Suppressor macrophage treated with lipopolysaccharide for 4 hours (primary cell): ENCODE results near the gene KRTAP5-7.
"Not testable (repeated sequence)": the region's sequence is repeated elsewhere in the genome, so short reads cannot be mapped to it uniquely, and the experiment has no call there.

Source experiments
- DNase-seq: peaks from one replicate; pipeline ENCODE4 v3.0.0-alpha.2; 2020

The KRTAP5-7 gene

GRCh38 chr11:71565263-71565662 is 38.2 kb downstream of the KRTAP5-7 start, which contains the start of gene KRTAP5-10:
Gene KRTAP5-10 (plus strand): TSS chr11:71565563. CDS start chr11:71565588, 25 bp downstream.
- no peak for DNase-seq

- no peak for DNase-seq
These were observed 39.1 kb downstream of the KRTAP5-7 start for GRCh38 chr11:71566081-71566620.

- DNase-seq, result not testable (repeated sequence)
These were observed 39.8 kb downstream of the KRTAP5-7 start for GRCh38 chr11:71566626-71567599.

GRCh38 chr11:71567633-71568032 is 40.6 kb downstream of the KRTAP5-7 start:
- not testable (repeated sequence) for DNase-seq

- no peak for DNase-seq
These were observed 41.8 kb downstream of the KRTAP5-7 start for GRCh38 chr11:71568704-71569349.

GRCh38 chr11:71571101-71571850 is 44.2 kb downstream of the KRTAP5-7 start:
- DNase-seq, result not testable (repeated sequence)

GRCh38 chr11:71572811-71573210 is 45.7 kb downstream of the KRTAP5-7 start:
- DNase-seq, result no peak

GRCh38 chr11:71574418-71574817 is 47.4 kb downstream of the KRTAP5-7 start:
- DNase-seq, result no peak

- DNase-seq, result no peak
These were observed 48.8 kb downstream of the KRTAP5-7 start for GRCh38 chr11:71575723-71576424.

GRCh38 chr11:71576688-71577465 is 49.8 kb downstream of the KRTAP5-7 start:
- DNase-seq, result not testable (repeated sequence)

GRCh38 chr11:71577469-71578004 is 50.5 kb downstream of the KRTAP5-7 start:
- no peak for DNase-seq
